Vagina (tissue), 2 donors: Measurements from ENCODE around the gene FGF18. TPM values are rescaled to one million over a fixed set of nuclear protein-coding genes. Genes with fewer than 3 reads are reported as not detected.

ENCODE experiments used
- DNase-seq, 2 donors: peaks; one replicate each; pipeline ENCODE4 v3.0.0-alpha.2; 2017; ENCODE audit errors: extremely low spot score in 2 of 2
- H3K27ac ChIP-seq: fragments of 200-600 bp; sonication (generic); one replicate; pipeline ENCODE4 v1.5.1; 2019
- H3K27me3 ChIP-seq: fragments of 200-600 bp; sonication (generic); one replicate; pipeline ENCODE4 v1.5.1; 2019
- H3K36me3 ChIP-seq, 2 donors: fragments of 200-600 bp; sonication (generic); one replicate each; pipeline ENCODE4 v1.5.1; 2017 to 2019
- H3K4me1 ChIP-seq: fragments of 200-600 bp; sonication (generic); one replicate; pipeline ENCODE4 v1.5.1; 2019
- H3K4me3 ChIP-seq, 2 donors: fragments of 200-600 bp; sonication (generic); 1 replicate in 1 of 2; 2 replicates in 1 of 2; pipeline ENCODE4 v1.5.1; 2016 to 2019
- H3K9me3 ChIP-seq: fragments of 200-600 bp; sonication (generic); one replicate; pipeline ENCODE4 v1.5.1; 2019
- POLR2A ChIP-seq, 2 donors: fragments of 450-650 bp; IDR thresholded peaks; one replicate each; pipeline ENCODE4 v1.6.1; 2017; ENCODE audit warnings: antibody characterized with exemption in 2 of 2, mild to moderate bottlenecking in 2 of 2, moderate library complexity in 2 of 2
- POLR2AphosphoS5 ChIP-seq, 2 donors: sonication (generic); formaldehyde crosslinking; IDR thresholded peaks; one replicate each; pipeline ENCODE4 v1.9.0; 2017; ENCODE audit warnings: antibody characterized with exemption in 2 of 2, mild to moderate bottlenecking in 2 of 2, low read depth in 1 of 2; ENCODE audit not compliant: insufficient read depth in 1 of 2
- intact Hi-C: fragments of 100-400 bp; cut with DNase I; formaldehyde crosslinking; loops from one replicate; pipeline ENCODE4 v1.15.1; 2023
- total RNA-seq: library from RNA; depleted of rRNA; stranded (reverse); fragments of >200 nt; gene quantifications from one replicate; pipeline ENCODE4 v1.2.3, GENCODE V29; 2016
- TF ChIP-seq, protein P1 (sequence below), 3 experiments: fragments of 450-650 bp in 2 of 3; fragments of 200-600 bp in 1 of 3; sonication (generic) in 1 of 3; IDR thresholded peaks; one replicate each; pipeline ENCODE4 v1.5.1; 2017 to 2019; ENCODE audit warnings: antibody characterized with exemption in 3 of 3, mild to moderate bottlenecking in 2 of 3, moderate library complexity in 2 of 3

The FGF18 gene
- total RNA-seq, 1 donor from 2014 or later, result 1.7 TPM

DNA sequence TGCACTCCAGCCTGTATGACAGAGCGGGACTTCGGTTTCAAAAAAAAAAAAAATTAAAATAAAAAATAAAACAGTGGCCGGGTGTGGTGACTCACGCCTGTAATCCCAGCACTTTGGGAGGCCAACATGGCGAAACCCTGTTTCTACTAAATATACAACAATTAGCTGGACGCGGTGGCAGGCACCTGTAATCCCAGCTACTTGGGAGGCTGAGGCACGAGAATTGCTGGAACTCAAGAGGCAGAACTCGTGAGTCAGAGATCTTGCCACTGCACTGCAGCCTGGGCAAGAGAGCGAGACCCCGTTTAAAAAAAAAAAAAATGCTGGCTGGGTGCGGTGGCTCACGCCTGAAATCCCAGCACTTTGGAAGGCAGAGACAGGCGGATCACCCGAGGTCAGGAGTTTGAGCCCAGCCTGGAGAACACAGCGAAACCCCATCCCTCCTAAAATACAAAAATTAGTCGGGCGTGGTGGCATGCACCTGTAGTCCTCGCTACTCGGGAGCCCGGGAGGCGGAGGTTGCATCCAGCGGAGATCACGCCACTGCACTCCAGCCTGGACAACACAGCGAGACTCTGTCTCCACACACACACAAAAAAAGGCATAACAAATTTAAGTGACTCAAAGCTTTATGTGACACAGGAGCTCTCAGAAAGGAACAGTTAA, 33.3 kb upstream of the FGF18 start:
- Histone ChIP-seq H3K4me1 (peaks cover 30% of the 10 kb centered on the region), H3K27ac (no peak overlapping the region), H3K27me3 (no peaks in the 10 kb centered on the region), H3K36me3 (no peaks in the 10 kb centered on the region), H3K9me3 (no peaks in the 10 kb centered on the region), H3K4me3 (no peak overlapping the region)
- TF ChIP-seq POLR2A (IDR thresholded peaks at IDR 0.05) (no peak), POLR2AphosphoS5 (IDR thresholded peaks at IDR 0.05; ENCODE audit: insufficient read depth in 1 of 2, low read depth in 1 of 2) (no peak)
- TF ChIP-seq, protein P1, sequence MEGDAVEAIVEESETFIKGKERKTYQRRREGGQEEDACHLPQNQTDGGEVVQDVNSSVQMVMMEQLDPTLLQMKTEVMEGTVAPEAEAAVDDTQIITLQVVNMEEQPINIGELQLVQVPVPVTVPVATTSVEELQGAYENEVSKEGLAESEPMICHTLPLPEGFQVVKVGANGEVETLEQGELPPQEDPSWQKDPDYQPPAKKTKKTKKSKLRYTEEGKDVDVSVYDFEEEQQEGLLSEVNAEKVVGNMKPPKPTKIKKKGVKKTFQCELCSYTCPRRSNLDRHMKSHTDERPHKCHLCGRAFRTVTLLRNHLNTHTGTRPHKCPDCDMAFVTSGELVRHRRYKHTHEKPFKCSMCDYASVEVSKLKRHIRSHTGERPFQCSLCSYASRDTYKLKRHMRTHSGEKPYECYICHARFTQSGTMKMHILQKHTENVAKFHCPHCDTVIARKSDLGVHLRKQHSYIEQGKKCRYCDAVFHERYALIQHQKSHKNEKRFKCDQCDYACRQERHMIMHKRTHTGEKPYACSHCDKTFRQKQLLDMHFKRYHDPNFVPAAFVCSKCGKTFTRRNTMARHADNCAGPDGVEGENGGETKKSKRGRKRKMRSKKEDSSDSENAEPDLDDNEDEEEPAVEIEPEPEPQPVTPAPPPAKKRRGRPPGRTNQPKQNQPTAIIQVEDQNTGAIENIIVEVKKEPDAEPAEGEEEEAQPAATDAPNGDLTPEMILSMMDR (IDR thresholded peaks at IDR 0.05), result no peak
- intact Hi-C loops, result no loop called here
- no peak for DNase-seq

DNA sequence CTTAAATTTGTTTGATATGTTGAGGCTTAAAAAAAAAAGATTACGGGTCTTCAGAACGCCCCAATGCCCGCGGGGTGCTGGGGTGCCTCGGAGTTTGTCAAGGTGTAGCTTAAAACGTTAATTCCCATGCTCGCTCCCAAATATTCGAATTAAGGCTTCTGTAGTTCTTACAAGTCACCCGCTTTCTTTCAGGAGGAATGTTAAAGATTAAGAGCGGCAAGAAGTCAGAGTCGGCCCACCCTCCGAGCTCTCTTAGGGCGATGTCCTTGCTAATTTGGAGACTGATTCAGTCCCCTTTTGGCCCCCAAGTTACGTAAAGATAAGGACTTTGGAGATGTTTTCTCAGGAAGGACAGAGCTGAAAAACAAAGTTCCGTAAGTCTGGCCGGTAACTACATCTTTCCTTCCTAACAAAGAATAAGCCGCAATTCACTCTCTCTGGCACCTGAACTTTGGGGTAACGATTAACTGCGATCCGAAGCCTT, 32.5 kb upstream of the FGF18 start:
- H3K27me3 ChIP-seq, result no peaks in the 10 kb centered on the region
- intact Hi-C loops, result no loop called here
- DNase-seq, result no peak
- peaks cover under 1 to 1% of the 10 kb centered on the region in 2 donors for H3K36me3 ChIP-seq
- peaks cover 38% of the 10 kb centered on the region for H3K4me1 ChIP-seq
- peak overlapping the region; percentile 93 to 95 for H3K4me3 ChIP-seq
- no peaks in the 10 kb centered on the region for H3K9me3 ChIP-seq
- no peak for TF ChIP-seq POLR2AphosphoS5 (IDR thresholded peaks at IDR 0.05; ENCODE audit: insufficient read depth in 1 of 2, low read depth in 1 of 2)
- TF ChIP-seq, protein P1 (IDR thresholded peaks at IDR 0.05), result no peak
- TF ChIP-seq POLR2A (IDR thresholded peaks at IDR 0.05), result no peak
- peak overlapping the region; percentile 94 for H3K27ac ChIP-seq

DNA sequence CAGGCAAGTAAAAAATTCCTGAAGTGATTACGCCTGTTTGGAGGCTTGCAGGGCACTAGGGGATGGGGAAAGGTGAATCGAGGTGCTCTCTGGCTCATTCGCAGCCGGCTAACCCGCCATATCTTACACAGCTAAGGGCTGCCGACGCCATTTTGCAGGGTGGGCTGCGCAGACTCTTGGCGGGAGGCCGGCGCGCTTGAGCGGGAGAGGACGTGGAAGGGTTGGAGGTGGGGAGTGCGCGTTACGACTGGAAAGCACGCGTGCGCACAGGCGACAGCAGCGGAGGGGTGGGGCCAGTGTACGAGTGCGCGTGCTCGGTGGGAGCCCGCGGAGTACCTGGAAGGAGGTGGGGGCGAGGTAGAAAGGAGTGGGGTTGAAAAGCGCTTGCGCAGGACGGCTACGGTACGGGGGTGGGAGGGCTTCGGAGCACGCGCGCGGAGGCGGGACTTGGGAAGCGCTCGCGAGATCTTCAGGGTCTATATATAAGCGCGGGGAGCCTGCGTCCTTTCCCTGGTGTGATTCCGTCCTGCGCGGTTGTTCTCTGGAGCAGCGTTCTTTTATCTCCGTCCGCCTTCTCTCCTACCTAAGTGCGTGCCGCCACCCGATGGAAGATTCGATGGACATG, 32.0 kb upstream of the FGF18 start, which contains the start of gene NPM1:
NPM1 (plus strand) TSS at position 505 of the 625 bp plus-strand sequence; CDS start at position 605, 100 bp downstream.
- Histone ChIP-seq H3K9me3 (no peaks in the 10 kb centered on the region), H3K4me3 (peak within 1 kb of the TSS; percentile 93 to 95), H3K36me3 (peaks cover 3 to 6% of the 10 kb centered on the region in 2 donors), H3K4me1 (peaks cover 43% of the 10 kb centered on the region), H3K27me3 (no peaks in the 10 kb centered on the region), H3K27ac (peak within 1 kb of the TSS; percentile 94)
- TF ChIP-seq, protein P1 (IDR thresholded peaks at IDR 0.05), result peak in 1 of 3 experiments; percentile 1
- TF ChIP-seq POLR2A (IDR thresholded peaks at IDR 0.05), result peak in 1 of 2 donors; percentile 94
- TF ChIP-seq POLR2AphosphoS5 (IDR thresholded peaks at IDR 0.05; ENCODE audit: insufficient read depth in 1 of 2, low read depth in 1 of 2), result peak; percentile 92 to 94
- intact Hi-C loops, result no loop called here
- DNase-seq, result peak; percentile 98

DNA sequence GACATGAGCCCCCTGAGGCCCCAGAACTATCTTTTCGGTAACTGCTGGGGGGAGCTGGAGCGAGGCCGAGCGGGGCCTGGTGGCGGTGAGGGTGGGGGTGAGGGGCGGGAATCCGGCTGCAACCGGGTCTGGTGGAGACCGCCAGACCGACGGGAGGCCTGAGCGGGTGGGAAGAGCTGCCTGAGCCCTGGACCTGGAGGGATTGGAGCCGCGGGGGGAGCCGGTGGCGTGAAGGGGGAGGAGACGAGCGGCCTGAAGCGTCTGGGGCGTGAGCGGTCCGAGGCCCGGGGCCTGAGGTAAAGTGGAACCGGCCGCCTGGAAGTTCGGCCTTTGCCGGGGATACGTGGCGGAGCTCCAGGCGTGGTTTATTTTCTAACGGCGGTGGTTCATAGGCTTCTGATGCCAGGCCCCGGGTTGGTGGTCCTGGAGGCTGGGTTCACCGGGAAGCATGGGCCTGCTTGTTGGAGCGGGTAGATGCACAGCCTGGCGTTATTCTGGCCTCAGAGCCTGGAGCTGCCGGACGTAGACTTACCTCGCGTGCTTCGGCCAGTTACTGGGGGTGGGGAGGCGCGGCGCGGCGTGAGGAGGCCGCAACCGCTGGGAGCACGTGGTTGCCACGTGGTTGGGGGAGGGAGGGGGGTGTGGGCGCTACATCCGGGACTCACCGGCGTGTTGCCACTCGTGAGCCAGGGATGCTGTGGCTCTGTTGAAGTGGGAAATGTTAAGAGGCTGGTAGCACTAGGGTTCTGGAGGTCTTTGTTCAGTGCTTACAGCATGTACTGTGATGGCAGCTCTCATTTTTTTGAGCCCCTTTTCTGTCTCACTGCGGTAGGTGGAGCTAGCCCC, 31.3 kb upstream of the FGF18 start:
- intact Hi-C loops, result no loop called here

DNA sequence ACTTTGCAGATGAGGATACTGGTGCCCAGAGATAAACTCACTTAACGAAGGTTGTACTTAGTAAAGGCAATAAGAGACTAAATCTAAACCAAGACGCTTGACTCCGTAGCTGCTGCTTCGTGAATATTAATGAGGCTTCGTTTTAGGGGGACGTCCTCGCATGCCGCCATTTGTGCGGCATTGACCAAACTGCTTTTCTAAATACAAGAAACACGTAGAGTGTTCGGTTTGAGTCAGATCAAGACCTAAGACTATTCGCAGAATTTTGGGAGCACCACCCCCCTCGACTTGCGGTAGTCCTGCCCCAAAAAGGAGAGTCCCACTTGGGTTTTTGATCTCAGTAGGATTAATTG, 30.7 kb upstream of the FGF18 start:
- Histone ChIP-seq H3K36me3 (peaks cover 7 to 15% of the 10 kb centered on the region in 2 donors), H3K4me1 (peaks cover 47% of the 10 kb centered on the region), H3K27ac (no peak overlapping the region), H3K9me3 (no peaks in the 10 kb centered on the region), H3K27me3 (no peaks in the 10 kb centered on the region), H3K4me3 (peak overlapping the region; percentile 93 to 95)
- DNase-seq, result no peak
- intact Hi-C loops, result no loop called here
- TF ChIP-seq, protein P1 (IDR thresholded peaks at IDR 0.05), result no peak
- TF ChIP-seq POLR2AphosphoS5 (IDR thresholded peaks at IDR 0.05; ENCODE audit: insufficient read depth in 1 of 2, low read depth in 1 of 2) (no peak), POLR2A (IDR thresholded peaks at IDR 0.05) (no peak)

More for the DNA sequence above, 31.3 kb upstream of the FGF18 start:
- peak in 1 of 2 donors; percentile 89 for DNase-seq
- TF ChIP-seq POLR2A (IDR thresholded peaks at IDR 0.05) (no peak), POLR2AphosphoS5 (IDR thresholded peaks at IDR 0.05; ENCODE audit: insufficient read depth in 1 of 2, low read depth in 1 of 2) (no peak)
- Histone ChIP-seq H3K4me1 (peaks cover 47% of the 10 kb centered on the region), H3K27ac (peak overlapping the region; percentile 94), H3K36me3 (peaks cover 7 to 11% of the 10 kb centered on the region in 2 donors), H3K27me3 (no peaks in the 10 kb centered on the region), H3K4me3 (peak overlapping the region; percentile 93 to 95), H3K9me3 (no peaks in the 10 kb centered on the region)
